Measurements from ENCODE around the gene TAF11L6.
"Not testable (repeated sequence)": the region's sequence is repeated elsewhere in the genome, so short reads cannot be mapped to it uniquely, and the experiment has no call there.

TAF11L6 gene

GRCh38 chr5:17528369-17528768, at the start of gene TAF11L6:
Gene TAF11L6 (plus strand): TSS chr5:17528669.
- not testable (repeated sequence) for DNase-seq

GRCh38 chr5:17481378-17481777, 47.1 kb upstream of the TAF11L6 start:
- no peak for DNase-seq

- DNase-seq = no peak
Observed at GRCh38 chr5:17482790-17483189, 45.7 kb upstream of the TAF11L6 start.

GRCh38 chr5:17486464-17487173, 41.9 kb upstream of the TAF11L6 start:
- DNase-seq = not testable (repeated sequence)

GRCh38 chr5:17487174-17487512, 41.3 kb upstream of the TAF11L6 start:
- no peak for DNase-seq

DNA sequence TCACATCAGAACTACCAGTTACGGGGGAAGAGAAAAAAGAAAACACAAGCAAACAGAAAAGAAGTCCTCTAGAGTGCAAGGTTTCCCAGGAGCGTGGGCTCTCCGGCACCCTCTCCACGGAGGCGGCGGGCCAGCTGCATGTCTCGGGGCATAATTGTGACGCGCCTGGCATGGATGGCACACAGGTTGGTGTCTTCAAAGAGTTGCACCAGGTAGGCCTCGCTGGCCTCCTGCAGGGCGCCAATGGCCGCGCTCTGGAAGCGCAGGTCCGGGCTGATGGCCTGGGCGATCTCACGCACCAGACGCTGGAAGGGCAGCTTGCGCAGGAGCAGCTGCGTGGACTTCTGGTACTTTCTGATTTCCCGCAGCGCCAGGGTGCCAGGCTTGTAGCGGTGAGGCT, 37.2 kb upstream of the TAF11L6 start:
- DNase-seq = not testable (repeated sequence)

GRCh38 chr5:17492770-17493169, 35.7 kb upstream of the TAF11L6 start:
- DNase-seq = no peak

DNA sequence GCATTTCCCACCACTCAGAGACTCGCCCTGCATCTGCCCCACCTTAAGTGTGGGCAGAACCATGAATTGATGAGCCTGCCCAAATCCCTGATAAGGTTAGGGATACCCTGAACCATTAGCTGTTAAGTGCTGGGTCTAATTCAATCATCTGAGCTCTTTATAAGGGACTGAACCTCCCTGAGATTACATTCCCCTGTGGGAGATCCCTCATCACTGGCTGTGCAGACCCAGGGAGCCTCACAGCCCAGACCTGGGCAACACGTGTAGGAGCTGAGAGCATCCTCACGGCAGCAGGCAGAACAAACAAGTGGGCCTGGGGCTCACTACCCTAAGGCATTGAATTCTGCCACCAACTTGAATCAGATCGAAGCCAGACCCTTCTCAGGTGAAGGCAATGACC, 31.0 kb upstream of the TAF11L6 start:
- DNase-seq = no peak

DNA sequence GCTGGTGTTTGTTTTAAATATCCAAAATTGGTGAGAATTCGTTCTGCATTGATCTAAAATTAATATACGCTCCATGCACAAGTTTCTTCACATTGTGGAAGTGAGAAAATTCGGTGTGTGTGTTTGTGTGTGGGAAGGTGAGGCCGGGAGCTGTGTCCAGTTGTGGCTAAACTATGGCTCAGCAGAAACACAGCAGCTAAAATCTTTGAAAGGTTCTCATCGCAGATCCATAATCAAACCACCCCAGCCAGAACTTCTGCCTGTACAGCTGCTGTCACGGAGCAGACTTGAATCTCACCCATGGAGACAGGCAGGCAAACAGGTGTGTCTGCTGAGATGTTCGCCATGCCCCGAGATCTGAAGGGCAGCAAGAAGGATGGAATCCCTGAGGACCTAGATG, 30.5 kb upstream of the TAF11L6 start, which contains the start of gene TAF11L2:
TSS of gene TAF11L2 (plus strand) at position 301 of the 400 bp plus-strand sequence.
- not testable (repeated sequence) for DNase-seq

DNA sequence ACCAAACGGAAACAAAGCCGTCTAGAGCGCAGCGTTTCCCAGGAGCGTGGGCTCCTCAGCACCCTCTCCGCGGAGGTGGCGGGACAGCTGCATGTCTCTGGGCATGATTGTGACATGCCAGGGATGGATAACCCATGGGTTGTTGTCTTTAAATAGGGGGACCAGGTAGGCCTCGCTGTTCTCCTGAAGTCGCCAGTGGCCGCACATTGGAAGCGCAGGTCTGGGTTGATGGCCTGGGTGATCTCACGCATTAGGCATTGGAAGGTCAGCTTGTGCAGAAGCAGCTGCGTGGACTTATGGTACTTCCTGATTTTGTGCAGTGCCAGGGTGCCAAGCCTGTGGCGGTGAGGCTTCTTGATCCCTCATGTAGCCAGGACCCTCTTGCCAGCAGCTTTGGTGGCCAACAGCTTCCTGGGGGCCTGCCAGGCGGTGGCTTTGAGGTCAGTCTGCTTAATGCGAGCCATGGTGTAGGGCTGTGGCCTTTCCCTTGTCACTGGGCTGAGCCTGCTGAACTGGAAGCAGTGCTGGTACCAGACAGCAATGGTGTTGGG, 16.6 kb upstream of the TAF11L6 start:
- DNase-seq = no peak

GRCh38 chr5:17517526-17517925, 10.9 kb upstream of the TAF11L6 start:
- peak in 1 of 2 donors; percentile 24 for DNase-seq

GRCh38 chr5:17518067-17518466, 10.4 kb upstream of the TAF11L6 start, which contains the start of gene TAF11L3:
Gene TAF11L3 (plus strand): TSS chr5:17518367.
- not testable (repeated sequence) for DNase-seq

DNA sequence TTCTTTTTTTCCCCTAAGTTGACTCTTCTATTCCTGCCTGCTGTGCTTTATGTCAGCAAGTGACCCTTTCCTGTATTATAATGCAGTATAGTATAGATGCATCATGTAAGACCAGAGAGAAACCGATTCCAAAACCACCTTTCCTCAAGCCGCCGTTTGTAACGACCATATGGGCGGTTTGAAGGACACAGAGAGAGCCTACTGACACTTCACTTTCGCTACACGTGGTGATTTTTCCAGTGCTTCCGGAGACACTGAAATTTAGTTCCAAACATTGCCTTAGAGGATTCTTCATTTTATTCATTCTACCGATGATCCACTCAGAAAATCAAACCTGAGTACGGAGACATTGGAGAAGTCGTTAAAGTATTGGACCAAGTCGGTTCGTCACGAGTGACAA, 9.0 kb upstream of the TAF11L6 start:
- not testable (repeated sequence) for DNase-seq

DNA sequence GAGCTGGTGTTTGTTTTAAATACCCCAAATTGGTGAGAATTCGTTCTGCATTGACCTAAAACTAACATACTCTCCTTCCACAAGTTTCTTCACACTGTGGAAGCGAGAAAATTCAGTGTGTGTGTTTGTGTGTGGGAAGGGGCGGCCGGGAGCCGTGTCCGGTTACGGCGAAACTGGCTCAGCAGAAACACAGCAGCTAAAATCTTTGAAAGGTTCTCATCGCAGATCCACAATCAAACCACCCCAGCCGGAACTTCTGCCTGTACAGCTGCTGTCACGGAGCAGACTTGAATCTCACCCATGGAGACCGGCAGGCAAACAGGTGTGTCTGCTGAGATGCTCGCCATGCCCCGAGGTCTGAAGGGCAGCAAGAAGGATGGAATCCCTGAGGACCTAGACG, 7.0 kb upstream of the TAF11L6 start, which contains the start of gene TAF11L4:
TSS of gene TAF11L4 (plus strand) at position 301 of the 400 bp plus-strand sequence.
- not testable (repeated sequence) for DNase-seq

DNA sequence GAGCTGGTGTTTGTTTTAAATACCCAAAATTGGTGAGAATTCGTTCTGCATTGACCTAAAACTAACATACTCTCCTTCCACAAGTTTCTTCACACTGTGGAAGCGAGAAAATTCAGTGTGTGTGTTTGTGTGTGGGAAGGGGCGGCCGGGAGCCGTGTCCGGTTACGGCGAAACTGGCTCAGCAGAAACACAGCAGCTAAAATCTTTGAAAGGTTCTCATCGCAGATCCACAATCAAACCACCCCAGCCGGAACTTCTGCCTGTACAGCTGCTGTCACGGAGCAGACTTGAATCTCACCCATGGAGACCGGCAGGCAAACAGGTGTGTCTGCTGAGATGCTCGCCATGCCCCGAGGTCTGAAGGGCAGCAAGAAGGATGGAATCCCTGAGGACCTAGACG, 3.5 kb upstream of the TAF11L6 start, which contains the start of gene TAF11L5:
TSS of gene TAF11L5 (plus strand) at position 301 of the 400 bp plus-strand sequence.
- not testable (repeated sequence) for DNase-seq

DNA sequence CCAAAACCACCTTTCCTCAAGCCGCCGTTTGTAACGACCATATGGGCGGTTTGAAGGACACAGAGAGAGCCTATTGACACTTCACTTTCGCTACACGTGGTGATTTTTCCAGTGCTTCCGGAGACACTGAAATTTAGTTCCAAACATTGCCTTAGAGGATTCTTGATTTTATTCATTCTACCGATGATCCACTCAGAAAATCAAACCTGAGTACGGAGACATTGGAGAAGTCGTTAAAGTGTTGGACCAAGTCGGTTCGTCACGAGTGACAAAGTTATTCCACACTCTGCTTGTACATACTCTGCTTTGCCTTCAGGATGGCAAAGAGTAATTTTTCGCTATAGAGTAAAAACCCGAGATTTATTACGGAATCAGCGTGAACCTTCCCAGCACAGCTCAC, 2.0 kb upstream of the TAF11L6 start:
- DNase-seq = peak; percentile 3 to 4

Measured in activated CD4-positive, alpha-beta T cell treated with anti-CD3 and anti-CD28 coated beads for 4 hours (primary cell).